ENCODE results near the gene JSRP1. TPM values are rescaled to one million over a fixed set of nuclear protein-coding genes. Genes with fewer than 3 reads are reported as not detected.

The JSRP1 gene
- 0.42 to 0.51 TPM in 2 of 3 replicates, not detected in the other for total RNA-seq
- long read RNA-seq, partial matches to known transcripts: 0 of 1 reads
- long read RNA-seq, other reads (novel, unspliced or antisense): 1 of 1 reads

DNA sequence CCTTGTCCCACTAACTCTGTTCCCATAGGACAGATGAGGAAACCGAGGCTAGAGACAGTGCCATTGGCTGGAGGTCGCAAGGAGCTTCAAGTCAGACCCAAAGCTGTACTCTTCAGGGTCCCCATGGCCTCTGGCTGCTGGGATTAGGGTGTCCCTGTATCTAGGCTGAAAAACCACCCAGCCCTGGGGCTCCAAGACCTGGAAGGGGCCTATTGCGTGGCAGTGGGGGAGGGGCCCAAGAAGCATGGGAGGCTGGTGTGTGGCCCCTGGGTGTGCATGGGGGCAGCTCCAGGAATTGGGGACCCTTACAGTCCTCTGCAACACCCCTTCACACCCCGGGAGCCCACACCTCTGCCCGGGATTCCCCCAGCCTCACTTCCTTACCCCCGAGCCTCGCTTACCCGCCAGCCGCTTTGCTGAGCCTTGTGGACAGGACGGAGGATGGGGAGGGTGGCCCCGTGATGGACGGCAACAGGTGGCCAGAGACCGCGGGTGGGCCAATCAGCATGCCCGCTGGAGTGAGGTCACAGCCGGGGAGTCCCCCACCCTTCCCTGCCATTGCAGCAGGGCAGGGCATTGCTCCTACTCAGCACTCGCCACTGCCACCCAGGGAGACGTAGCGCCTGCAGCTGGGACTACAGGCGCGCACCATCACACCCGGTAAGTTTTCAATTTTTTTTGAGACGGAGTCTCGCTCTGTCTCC lies at the start of gene JSRP1:
JSRP1 (minus strand) TSS at position 436 of the 704 bp plus-strand sequence. CDS start 1,103 bp downstream, outside the sequence.
- no peaks in the 10 kb centered on the region for H3K9me3 Mint-ChIP-seq (ENCODE audit: low read depth)
- H3K27me3 Mint-ChIP-seq (ENCODE audit: low read depth): no peaks in the 10 kb centered on the region
- H3K4me3 Mint-ChIP-seq (ENCODE audit: unreplicated experiment): no peak within 1 kb of the TSS
- H3K27ac Mint-ChIP-seq (ENCODE audit: unreplicated experiment): no peak within 1 kb of the TSS
- H3K36me3 Mint-ChIP-seq (ENCODE audit: low read depth): no peaks in the 10 kb centered on the region
- H3K4me1 Mint-ChIP-seq (ENCODE audit: low read depth): peaks cover 6% of the 10 kb centered on the region
- TF ChIP-seq CTCF (IDR thresholded peaks at IDR 0.05): no peak
- DNase-seq (ENCODE audit: low spot score): no peak

GRCh38 chr19:2305452-2306280 lies 49.4 kb upstream of the JSRP1 start:
- Mint-ChIP-seq H3K9me3 (ENCODE audit: low read depth) (no peaks in the 10 kb centered on the region), H3K4me1 (ENCODE audit: low read depth) (peaks cover 15% of the 10 kb centered on the region), H3K27ac (ENCODE audit: unreplicated experiment) (no peak overlapping the region), H3K27me3 (ENCODE audit: low read depth) (peaks cover 6% of the 10 kb centered on the region), H3K36me3 (ENCODE audit: low read depth) (no peaks in the 10 kb centered on the region), H3K4me3 (ENCODE audit: unreplicated experiment) (no peak overlapping the region)
- no peak for DNase-seq (ENCODE audit: low spot score)
- no peak for TF ChIP-seq CTCF (IDR thresholded peaks at IDR 0.05)

DNA sequence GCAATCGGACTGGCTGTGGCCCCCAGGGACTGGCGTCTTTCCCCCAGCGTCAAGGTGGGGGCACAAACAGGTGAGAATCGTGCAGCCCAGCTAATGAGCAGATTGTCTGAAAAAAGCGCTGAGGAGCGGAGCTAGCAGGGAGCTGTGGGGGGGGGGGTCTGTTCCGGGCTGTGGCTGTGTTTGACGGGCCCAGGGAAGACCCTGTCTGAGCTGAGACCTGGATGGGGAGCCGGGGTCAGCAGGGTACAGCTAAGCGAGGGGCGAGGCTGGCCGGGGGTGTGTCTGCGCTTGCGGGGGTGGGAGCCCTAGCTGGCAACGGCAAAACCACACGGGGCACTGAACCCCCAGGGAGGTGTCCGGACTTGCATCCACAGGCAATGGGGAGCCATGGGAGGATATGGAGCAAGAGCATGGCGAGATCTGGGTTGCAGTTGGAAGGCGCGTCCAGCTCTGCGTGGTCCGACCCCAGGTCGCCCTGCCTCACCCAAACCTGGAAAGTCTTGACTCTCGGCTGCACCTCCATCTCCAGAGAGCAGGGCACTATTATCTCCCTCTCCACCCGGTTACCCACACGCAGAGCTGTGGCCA lies 47.1 kb upstream of the JSRP1 start:
- peaks cover 5% of the 10 kb centered on the region for H3K27me3 Mint-ChIP-seq (ENCODE audit: low read depth)
- H3K27ac Mint-ChIP-seq (ENCODE audit: unreplicated experiment): no peak overlapping the region
- TF ChIP-seq CTCF (IDR thresholded peaks at IDR 0.05): no peak
- no peak overlapping the region for H3K4me3 Mint-ChIP-seq (ENCODE audit: unreplicated experiment)
- no peaks in the 10 kb centered on the region for H3K4me1 Mint-ChIP-seq (ENCODE audit: low read depth)
- no peaks in the 10 kb centered on the region for H3K9me3 Mint-ChIP-seq (ENCODE audit: low read depth)
- DNase-seq (ENCODE audit: low spot score): no peak
- H3K36me3 Mint-ChIP-seq (ENCODE audit: low read depth): no peaks in the 10 kb centered on the region

DNA sequence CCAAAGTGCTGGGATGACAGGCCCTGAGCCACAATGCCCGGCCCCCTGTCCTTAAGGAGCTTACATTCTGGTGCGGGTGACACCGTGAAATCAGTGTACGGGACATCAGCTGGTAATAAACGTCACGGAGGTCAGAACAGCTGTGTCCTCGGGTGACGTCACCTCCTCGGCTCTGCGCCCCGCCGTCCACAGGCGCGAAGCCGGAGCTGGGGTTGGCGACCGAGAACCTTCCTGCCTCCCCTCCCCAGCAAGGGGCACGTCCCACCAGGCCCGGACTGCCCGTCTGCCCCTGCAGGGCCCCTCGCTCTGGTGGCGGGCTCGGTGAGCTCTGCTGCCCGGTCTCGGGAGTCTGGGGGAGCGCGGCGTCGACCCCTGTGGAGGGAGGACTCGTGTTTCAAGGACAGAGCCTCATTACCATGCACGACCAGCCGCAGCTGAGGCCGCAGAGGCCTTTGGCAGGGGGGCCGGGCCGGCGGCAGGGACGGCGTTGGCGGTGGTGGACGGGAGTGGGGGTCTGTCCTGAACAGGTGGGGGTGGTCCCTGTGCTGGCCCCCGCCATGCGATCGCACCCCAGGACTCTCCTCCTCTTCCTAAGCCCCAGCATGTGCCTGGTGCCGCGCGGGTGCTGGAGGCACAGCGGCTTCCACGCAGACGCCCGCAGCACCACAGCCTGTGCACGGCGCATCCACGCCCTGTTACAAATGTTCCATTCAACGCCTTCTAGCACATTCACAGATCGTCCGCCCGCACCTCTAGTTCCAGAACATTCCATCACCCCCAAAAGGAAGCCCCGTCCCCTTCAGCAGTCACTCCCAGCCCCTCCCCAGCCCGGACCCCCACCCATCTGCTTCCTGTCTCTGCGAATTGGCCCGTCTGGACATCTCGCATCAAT lies 46.3 kb upstream of the JSRP1 start:
- Mint-ChIP-seq H3K9me3 (ENCODE audit: low read depth) (no peaks in the 10 kb centered on the region), H3K4me1 (ENCODE audit: low read depth) (no peaks in the 10 kb centered on the region), H3K27me3 (ENCODE audit: low read depth) (peaks cover 5% of the 10 kb centered on the region), H3K27ac (ENCODE audit: unreplicated experiment) (no peak overlapping the region), H3K4me3 (ENCODE audit: unreplicated experiment) (no peak overlapping the region), H3K36me3 (ENCODE audit: low read depth) (no peaks in the 10 kb centered on the region)
- no peak for DNase-seq (ENCODE audit: low spot score)
- no peak for TF ChIP-seq CTCF (IDR thresholded peaks at IDR 0.05)
